ENCODE data around the gene PCDH15.

GRCh38 chr10:54772468-54773122, 28.4 kb downstream of the PCDH15 start:
- TF ChIP-seq CTCF (CRISPR knock-in tag; IDR thresholded peaks at IDR 0.05): no peak
- TF ChIP-seq ZNF740 (CRISPR knock-in tag; IDR thresholded peaks at IDR 0.05): no peak
- no peak for TF ChIP-seq MED13 (CRISPR knock-in tag; IDR thresholded peaks at IDR 0.05)
- TF ChIP-seq KLF16 (CRISPR knock-in tag; IDR thresholded peaks at IDR 0.05): no peak
- no peak for TF ChIP-seq FIP1L1 (IDR thresholded peaks at IDR 0.05; ENCODE audit: borderline replicate concordance, insufficient read depth, low read depth, low read length)

Data from HepG2 (cell line).